Karpas-422 (cell line): ENCODE results near the gene REG1A. TPM values are rescaled to one million over a fixed set of nuclear protein-coding genes. Genes with fewer than 3 reads are reported as not detected.

Experiments
- DNase-seq: peaks from one replicate; pipeline ENCODE4 v3.0.0-alpha.2; 2015
- H2AFZ ChIP-seq: fragments of 200-600 bp; sonication (generic); 2 replicates; pipeline ENCODE4 v1.6.1; 2014; ENCODE audit warnings: antibody characterized with exemption, low read length, mixed read lengths
- H3K27ac ChIP-seq: fragments of 200-600 bp; sonication (generic); 2 replicates; pipeline ENCODE4 v1.5.1; 2014; ENCODE audit warnings: mild to moderate bottlenecking, low read length, moderate library complexity
- H3K27me3 ChIP-seq: fragments of 200-600 bp; sonication (generic); 2 replicates; pipeline ENCODE4 v1.6.1; 2014; ENCODE audit warnings: low read length, mixed read lengths
- H3K36me3 ChIP-seq: fragments of 200-600 bp; sonication (generic); 2 replicates; pipeline ENCODE4 v1.6.1; 2014; ENCODE audit warnings: low read length, mixed read lengths; ENCODE audit not compliant: insufficient read depth
- H3K4me1 ChIP-seq: fragments of 200-600 bp; sonication (generic); 2 replicates; pipeline ENCODE4 v1.6.1; 2014; ENCODE audit warnings: mild to moderate bottlenecking, low read length, mixed read lengths
- H3K4me2 ChIP-seq: fragments of 200-600 bp; sonication (generic); 2 replicates; pipeline ENCODE4 v1.6.1; 2014; ENCODE audit warnings: low read length, low read depth, mild to moderate bottlenecking; ENCODE audit not compliant: poor library complexity, severe bottlenecking
- H3K4me3 ChIP-seq: fragments of 200-600 bp; sonication (generic); 2 replicates; pipeline ENCODE4 v1.5.1; 2014; ENCODE audit warnings: mild to moderate bottlenecking, antibody characterized with exemption, low read length, mixed read lengths
- H3K79me2 ChIP-seq: fragments of 200-600 bp; sonication (generic); 2 replicates; pipeline ENCODE4 v1.6.1; 2014; ENCODE audit warnings: mild to moderate bottlenecking, low read length, mixed read lengths
- H3K9ac ChIP-seq: fragments of 200-600 bp; sonication (generic); 2 replicates; pipeline ENCODE4 v1.6.0; 2014; ENCODE audit warnings: low read length
- H3K9me2 ChIP-seq: fragments of 200-600 bp; sonication (generic), shearing (Covaris generic); replicated peaks from 2 replicates; pipeline ENCODE4 v1.6.0; 2014; ENCODE audit warnings: mild to moderate bottlenecking, low read length, moderate library complexity; ENCODE audit not compliant: insufficient read depth
- H3K9me3 ChIP-seq: fragments of 300-700, 200-600 bp; sonication (generic); 2 replicates; pipeline ENCODE4 v1.6.1; 2014; ENCODE audit warnings: low read length, mixed read lengths
- H4K20me1 ChIP-seq: fragments of 200-600 bp; sonication (generic); 2 replicates; pipeline ENCODE4 v1.6.1; 2014; ENCODE audit warnings: mild to moderate bottlenecking, antibody characterized with exemption, low read length, low read depth; ENCODE audit not compliant: insufficient read depth
- total RNA-seq: library from RNA; depleted of rRNA; stranded (reverse); fragments of >200 nt; shearing (Covaris generic); gene quantifications from 2 replicates; pipeline ENCODE4 v1.2.3, GENCODE V29; 2014; ENCODE audit warnings: low replicate concordance

REG1A gene
- total RNA-seq, 1 experiment from 2014 or later, result not detected

DNA sequence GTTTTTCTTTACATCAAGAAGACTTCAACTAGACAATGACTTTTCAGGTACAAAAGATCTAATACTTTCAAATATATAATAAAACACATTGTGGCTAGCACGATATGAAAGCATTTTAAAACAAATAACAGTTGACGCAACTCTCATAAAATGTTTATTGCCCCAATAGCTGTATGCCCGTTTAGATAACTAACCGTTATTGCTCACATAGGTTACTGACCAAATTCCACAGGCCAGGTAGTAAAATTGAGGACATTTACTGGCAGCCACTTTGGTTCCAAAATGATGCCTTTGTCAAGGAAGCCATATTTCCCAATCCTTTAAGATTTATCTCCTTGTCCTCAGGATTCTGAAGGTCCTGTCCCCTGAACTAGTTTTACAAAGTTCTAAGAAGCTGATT lies 29.6 kb upstream of the REG1A start:
- no peak overlapping the region for H3K4me3 ChIP-seq
- H3K4me1 ChIP-seq, result peaks cover 5% of the 10 kb centered on the region
- no peaks in the 10 kb centered on the region for H3K79me2 ChIP-seq
- no peaks in the 10 kb centered on the region for H3K9me2 ChIP-seq
- H3K9ac ChIP-seq, result no peak overlapping the region
- H4K20me1 ChIP-seq, result no peaks in the 10 kb centered on the region
- no peak overlapping the region for H3K27ac ChIP-seq
- no peak for DNase-seq
- H3K36me3 ChIP-seq, result no peaks in the 10 kb centered on the region
- H3K4me2 ChIP-seq, result no peak overlapping the region
- H3K9me3 ChIP-seq, result no peaks in the 10 kb centered on the region
- H3K27me3 ChIP-seq, result no peaks in the 10 kb centered on the region
- no peak overlapping the region for H2AFZ ChIP-seq

DNA sequence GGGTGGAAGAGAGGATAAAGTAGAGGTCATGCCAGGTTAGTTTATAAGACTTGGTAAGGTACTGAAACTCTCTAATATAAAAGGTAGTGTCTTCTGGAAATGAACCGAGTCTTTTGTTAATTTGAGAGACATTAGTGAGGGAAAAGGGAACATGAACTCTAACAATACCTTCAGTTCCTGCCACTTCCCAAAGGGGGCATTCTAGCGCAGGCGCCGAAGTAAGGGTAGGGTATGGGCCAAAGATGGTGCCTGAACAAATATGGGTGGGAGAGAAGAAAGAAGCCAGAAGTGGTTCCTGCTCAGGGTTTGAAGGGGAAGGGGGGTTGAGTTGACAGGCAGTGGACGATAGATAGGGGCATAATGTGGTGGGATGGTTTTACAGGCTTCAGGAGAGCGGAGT lies 22.4 kb upstream of the REG1A start:
- H3K27ac ChIP-seq, result no peak overlapping the region
- H3K4me1 ChIP-seq, result peaks cover 27% of the 10 kb centered on the region
- no peak overlapping the region for H3K4me3 ChIP-seq
- no peaks in the 10 kb centered on the region for H3K9me2 ChIP-seq
- H3K36me3 ChIP-seq, result no peaks in the 10 kb centered on the region
- H3K4me2 ChIP-seq, result no peak overlapping the region
- H3K9ac ChIP-seq, result no peak overlapping the region
- H4K20me1 ChIP-seq, result no peaks in the 10 kb centered on the region
- no peaks in the 10 kb centered on the region for H3K27me3 ChIP-seq
- no peaks in the 10 kb centered on the region for H3K79me2 ChIP-seq
- no peak overlapping the region for H2AFZ ChIP-seq
- peaks cover 4% of the 10 kb centered on the region; the same call in 1 of the 2 replicates for H3K9me3 ChIP-seq
- DNase-seq, result peak; percentile 77

GRCh38 chr2:79099140-79099686 lies 21.1 kb upstream of the REG1A start:
- peak; percentile 82 for DNase-seq
- Histone ChIP-seq H3K4me3 (peak overlapping the region; percentile 43; the same call in 1 of the 2 replicates), H3K27ac (peak overlapping the region; percentile 83)

GRCh38 chr2:79100285-79100684 lies 20.0 kb upstream of the REG1A start:
- DNase-seq, result peak; percentile 92
- no peaks in the 10 kb centered on the region for H3K79me2 ChIP-seq
- no peaks in the 10 kb centered on the region for H4K20me1 ChIP-seq
- H3K27ac ChIP-seq, result peak overlapping the region; percentile 83
- no peaks in the 10 kb centered on the region for H3K27me3 ChIP-seq
- H2AFZ ChIP-seq, result peak overlapping the region; percentile 88; the same call in 1 of the 2 replicates
- peak overlapping the region; percentile 71 for H3K4me2 ChIP-seq
- peak overlapping the region; percentile 43 for H3K4me3 ChIP-seq
- H3K36me3 ChIP-seq, result no peaks in the 10 kb centered on the region
- peaks cover 27% of the 10 kb centered on the region for H3K4me1 ChIP-seq
- H3K9me2 ChIP-seq, result no peaks in the 10 kb centered on the region
- H3K9ac ChIP-seq, result peak overlapping the region; percentile 38
- H3K9me3 ChIP-seq, result peaks cover 4% of the 10 kb centered on the region; the same call in 1 of the 2 replicates

More at GRCh38 chr2:79099140-79099686, 21.1 kb upstream of the REG1A start:
- no peaks in the 10 kb centered on the region for H3K27me3 ChIP-seq
- H3K9ac ChIP-seq, result peak overlapping the region; percentile 29; the same call in 1 of the 2 replicates
- H4K20me1 ChIP-seq, result no peaks in the 10 kb centered on the region
- peak overlapping the region; percentile 88 for H2AFZ ChIP-seq
- H3K36me3 ChIP-seq, result no peaks in the 10 kb centered on the region
- no peaks in the 10 kb centered on the region for H3K9me2 ChIP-seq
- H3K4me1 ChIP-seq, result peaks cover 27% of the 10 kb centered on the region
- H3K4me2 ChIP-seq, result peak overlapping the region; percentile 71
- peaks cover 4% of the 10 kb centered on the region; the same call in 1 of the 2 replicates for H3K9me3 ChIP-seq
- no peaks in the 10 kb centered on the region for H3K79me2 ChIP-seq

GRCh38 chr2:79101024-79101423 lies 19.3 kb upstream of the REG1A start:
- peak overlapping the region; percentile 83 for H3K27ac ChIP-seq
- no peaks in the 10 kb centered on the region for H3K27me3 ChIP-seq
- H3K9ac ChIP-seq, result peak overlapping the region; percentile 38
- peak overlapping the region; percentile 43 for H3K4me3 ChIP-seq
- H3K4me2 ChIP-seq, result peak overlapping the region; percentile 71
- 0 out of 2 replicates have a peak overlapping the region, but pooled peaks have one; percentile 88 for H2AFZ ChIP-seq
- no peaks in the 10 kb centered on the region for H4K20me1 ChIP-seq
- no peak for DNase-seq
- peaks cover 27% of the 10 kb centered on the region for H3K4me1 ChIP-seq
- no peaks in the 10 kb centered on the region for H3K36me3 ChIP-seq
- peaks cover 4% of the 10 kb centered on the region; the same call in 1 of the 2 replicates for H3K9me3 ChIP-seq
- H3K9me2 ChIP-seq, result no peaks in the 10 kb centered on the region
- no peaks in the 10 kb centered on the region for H3K79me2 ChIP-seq

GRCh38 chr2:79103214-79103613 lies 17.1 kb upstream of the REG1A start:
- Histone ChIP-seq H3K9ac (no peak overlapping the region), H3K27ac (no peak overlapping the region), H3K4me1 (peaks cover 27% of the 10 kb centered on the region), H3K9me2 (no peaks in the 10 kb centered on the region), H3K36me3 (no peaks in the 10 kb centered on the region), H3K79me2 (no peaks in the 10 kb centered on the region), H3K27me3 (no peaks in the 10 kb centered on the region), H3K9me3 (peaks cover 4% of the 10 kb centered on the region; the same call in 1 of the 2 replicates), H2AFZ (no peak overlapping the region), H4K20me1 (no peaks in the 10 kb centered on the region), H3K4me3 (no peak overlapping the region), H3K4me2 (no peak overlapping the region)
- DNase-seq, result no peak

DNA sequence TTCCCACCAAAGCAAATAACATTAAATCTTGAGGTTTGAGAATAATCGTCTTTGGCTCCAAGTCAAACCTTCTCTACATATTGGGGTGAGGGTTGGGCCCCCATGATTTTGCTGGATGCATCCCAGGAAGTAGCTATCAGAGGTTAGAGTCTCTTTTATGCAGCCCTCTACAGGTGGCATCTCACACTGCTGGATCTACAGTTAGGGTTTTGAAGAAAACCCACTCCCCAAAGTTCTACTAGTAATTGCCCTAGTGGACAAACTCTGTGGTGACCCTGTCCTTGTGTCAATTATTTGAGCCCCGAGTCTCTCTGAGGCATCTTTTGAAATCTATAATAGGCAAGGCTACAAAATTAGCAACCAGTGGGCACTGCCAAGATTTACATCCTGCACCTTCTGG lies 15.0 kb upstream of the REG1A start:
- Histone ChIP-seq H3K36me3 (no peaks in the 10 kb centered on the region), H3K4me2 (no peak overlapping the region), H2AFZ (no peak overlapping the region), H3K4me1 (peaks cover 11% of the 10 kb centered on the region), H3K9ac (no peak overlapping the region), H3K79me2 (no peaks in the 10 kb centered on the region), H4K20me1 (no peaks in the 10 kb centered on the region), H3K27ac (no peak overlapping the region), H3K4me3 (no peak overlapping the region), H3K9me3 (peaks cover 4% of the 10 kb centered on the region; the same call in 1 of the 2 replicates), H3K27me3 (no peaks in the 10 kb centered on the region), H3K9me2 (no peaks in the 10 kb centered on the region)
- no peak for DNase-seq

DNA sequence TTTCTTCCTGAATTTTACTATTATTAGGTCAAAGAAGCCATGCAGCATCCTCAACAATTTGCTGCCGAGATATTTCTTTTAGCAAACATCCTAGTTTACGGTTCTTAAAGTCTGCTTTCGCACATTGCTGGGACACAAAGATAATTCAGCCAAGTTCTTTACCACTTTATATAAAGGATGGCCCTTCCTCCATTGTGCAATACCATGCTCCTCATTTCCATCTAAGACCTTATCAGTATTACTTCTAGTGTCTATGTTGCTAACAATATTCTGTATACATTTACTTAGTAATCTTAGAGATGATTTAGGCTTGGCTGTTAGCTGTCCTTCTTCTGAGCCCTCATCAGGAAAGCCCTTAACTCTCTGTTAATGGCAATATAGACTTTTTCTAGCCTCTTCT lies 8.0 kb upstream of the REG1A start:
- H3K9me2 ChIP-seq, result no peaks in the 10 kb centered on the region
- H3K27ac ChIP-seq, result no peak overlapping the region
- no peaks in the 10 kb centered on the region for H3K36me3 ChIP-seq
- DNase-seq, result no peak
- H3K9me3 ChIP-seq, result no peaks in the 10 kb centered on the region
- no peak overlapping the region for H3K4me3 ChIP-seq
- no peaks in the 10 kb centered on the region for H3K27me3 ChIP-seq
- no peak overlapping the region for H3K9ac ChIP-seq
- H3K4me2 ChIP-seq, result no peak overlapping the region
- H3K79me2 ChIP-seq, result no peaks in the 10 kb centered on the region
- H4K20me1 ChIP-seq, result no peaks in the 10 kb centered on the region
- H2AFZ ChIP-seq, result no peak overlapping the region
- H3K4me1 ChIP-seq, result no peaks in the 10 kb centered on the region
